Measurements from ENCODE around the gene PTPRE.

GRCh38 chr10:127923646-127924045 lies 16.7 kb downstream of the PTPRE start:
- no peak for TF ChIP-seq CTCF (conservative IDR thresholded peaks at IDR 0.05)
- TF ChIP-seq ZFX (IDR thresholded peaks at IDR 0.05): no peak

Data from C4-2B (cell line).